Progenitor cell of endocrine pancreas (in vitro differentiated cells): Measurements from ENCODE around the gene RUNX1. TPM values are rescaled to one million over a fixed set of nuclear protein-coding genes. Genes with fewer than 3 reads are reported as not detected.
"Not testable (repeated sequence)": the region's sequence is repeated elsewhere in the genome, so short reads cannot be mapped to it uniquely, and the experiment has no call there.

ENCODE experiments used
- DNase-seq: peaks from one replicate; pipeline ENCODE4 v3.0.0; 2021; ENCODE audit warnings: low spot score; ENCODE audit not compliant: unreplicated experiment
- H3K27ac Mint-ChIP-seq: 2 replicates; pipeline ENCODE4 v1.8.0; 2021; ENCODE audit warnings: mild to moderate bottlenecking, moderate library complexity, mixed read lengths
- H3K27me3 Mint-ChIP-seq: 2 replicates; pipeline ENCODE4 v1.8.0; 2021; ENCODE audit warnings: mixed read lengths
- H3K36me3 Mint-ChIP-seq: 2 replicates; pipeline ENCODE4 v1.8.0; 2022; ENCODE audit warnings: mixed read lengths; ENCODE audit not compliant: insufficient read depth
- H3K4me1 Mint-ChIP-seq: 2 replicates; pipeline ENCODE4 v1.8.0; 2021; ENCODE audit warnings: low read depth, mixed read lengths
- H3K4me3 Mint-ChIP-seq: 2 replicates; pipeline ENCODE4 v1.8.0; 2021; ENCODE audit warnings: low read depth, mild to moderate bottlenecking, moderate library complexity, mixed read lengths
- H3K9me3 Mint-ChIP-seq: 2 replicates; pipeline ENCODE4 v1.8.0; 2021; ENCODE audit warnings: low read depth, mixed read lengths
- total RNA-seq: library from RNA; stranded (reverse); gene quantifications from 2 replicates; pipeline ENCODE4 v1.2.1, GENCODE V29; 2021
- TF ChIP-seq, protein P1 (sequence below): fragments of 200-600 bp; sonication (generic); IDR thresholded peaks from one replicate; pipeline ENCODE4 v1.5.0; 2021; ENCODE audit warnings: antibody characterized with exemption, mild to moderate bottlenecking; ENCODE audit not compliant: unreplicated experiment

Gene RUNX1
- total RNA-seq, 1 donor from 2014 or later, result 7.1 TPM

DNA sequence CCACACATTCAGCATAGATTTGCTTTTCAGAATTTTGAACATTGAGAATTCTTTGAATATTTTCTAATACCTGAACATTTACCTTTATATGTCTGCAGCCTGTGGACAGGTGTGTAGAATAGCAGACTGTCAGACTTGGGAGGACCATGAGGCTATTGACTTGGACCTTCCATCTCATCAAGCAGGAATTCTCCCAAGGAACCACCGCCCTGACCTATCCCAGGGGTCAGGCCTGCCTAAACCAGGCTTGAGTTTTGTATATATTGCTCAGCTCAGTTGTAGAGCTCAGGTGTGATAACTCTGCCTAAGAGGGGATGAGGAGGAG is 53.2 kb downstream of the RUNX1 start:
- no peak overlapping the region for H3K27ac Mint-ChIP-seq
- no peak overlapping the region for H3K4me3 Mint-ChIP-seq

DNA sequence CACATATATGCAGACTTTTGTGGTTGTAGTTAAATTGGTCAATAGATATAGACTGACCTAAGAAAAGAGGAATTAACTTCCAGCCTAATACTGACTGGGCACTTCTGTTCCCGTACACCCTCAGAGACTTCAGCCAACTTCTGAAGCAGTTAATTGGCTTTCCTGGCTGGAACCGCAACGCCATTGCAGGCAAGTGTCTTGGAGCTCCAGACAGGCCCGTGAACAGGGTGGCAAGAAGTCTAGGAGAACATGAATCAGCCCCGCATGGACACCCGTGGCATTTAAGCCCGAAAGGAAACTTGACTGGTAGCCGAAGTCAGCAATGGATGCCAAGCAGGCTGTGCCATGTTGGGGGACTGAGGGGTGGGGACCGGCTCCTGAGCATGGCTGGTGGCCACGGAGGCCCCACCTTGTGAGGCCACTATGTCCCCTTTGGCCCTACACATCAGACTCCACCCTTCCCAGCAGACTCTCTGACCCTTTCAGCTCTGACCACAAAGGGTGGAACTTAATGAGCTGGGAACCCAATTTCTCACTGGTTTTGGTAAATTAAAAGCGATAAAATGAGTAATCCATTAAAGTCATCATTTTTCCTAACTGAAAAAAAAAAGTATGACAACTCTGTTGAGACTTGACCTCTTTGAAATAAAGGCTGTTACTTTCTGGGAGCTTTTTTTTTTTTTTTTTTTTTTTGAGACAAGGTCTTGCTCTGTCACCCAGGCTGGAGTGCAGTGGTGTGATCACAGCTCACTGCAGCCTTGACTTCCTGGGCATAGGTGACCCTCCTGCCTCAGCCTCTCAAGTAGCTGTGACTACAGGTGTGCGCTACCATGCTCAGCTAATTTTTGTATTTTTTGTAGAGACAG is 54.1 kb downstream of the RUNX1 start:
- H3K9me3 Mint-ChIP-seq, result peaks cover 2% of the 10 kb centered on the region
- TF ChIP-seq, protein P1, sequence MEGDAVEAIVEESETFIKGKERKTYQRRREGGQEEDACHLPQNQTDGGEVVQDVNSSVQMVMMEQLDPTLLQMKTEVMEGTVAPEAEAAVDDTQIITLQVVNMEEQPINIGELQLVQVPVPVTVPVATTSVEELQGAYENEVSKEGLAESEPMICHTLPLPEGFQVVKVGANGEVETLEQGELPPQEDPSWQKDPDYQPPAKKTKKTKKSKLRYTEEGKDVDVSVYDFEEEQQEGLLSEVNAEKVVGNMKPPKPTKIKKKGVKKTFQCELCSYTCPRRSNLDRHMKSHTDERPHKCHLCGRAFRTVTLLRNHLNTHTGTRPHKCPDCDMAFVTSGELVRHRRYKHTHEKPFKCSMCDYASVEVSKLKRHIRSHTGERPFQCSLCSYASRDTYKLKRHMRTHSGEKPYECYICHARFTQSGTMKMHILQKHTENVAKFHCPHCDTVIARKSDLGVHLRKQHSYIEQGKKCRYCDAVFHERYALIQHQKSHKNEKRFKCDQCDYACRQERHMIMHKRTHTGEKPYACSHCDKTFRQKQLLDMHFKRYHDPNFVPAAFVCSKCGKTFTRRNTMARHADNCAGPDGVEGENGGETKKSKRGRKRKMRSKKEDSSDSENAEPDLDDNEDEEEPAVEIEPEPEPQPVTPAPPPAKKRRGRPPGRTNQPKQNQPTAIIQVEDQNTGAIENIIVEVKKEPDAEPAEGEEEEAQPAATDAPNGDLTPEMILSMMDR, result no peak
- no peaks in the 10 kb centered on the region for H3K36me3 Mint-ChIP-seq
- no peak for DNase-seq
- H3K4me3 Mint-ChIP-seq, result no peak overlapping the region
- H3K27ac Mint-ChIP-seq, result no peak overlapping the region
- peaks cover 6% of the 10 kb centered on the region for H3K4me1 Mint-ChIP-seq
- H3K27me3 Mint-ChIP-seq, result peaks cover 9% of the 10 kb centered on the region

More for the DNA sequence above, 53.2 kb downstream of the RUNX1 start:
- Mint-ChIP-seq H3K27me3 (peaks cover 6% of the 10 kb centered on the region), H3K36me3 (no peaks in the 10 kb centered on the region), H3K9me3 (peaks cover 5% of the 10 kb centered on the region), H3K4me1 (peaks cover 6% of the 10 kb centered on the region)
- TF ChIP-seq, protein P1, result no peak
- no peak for DNase-seq

DNA sequence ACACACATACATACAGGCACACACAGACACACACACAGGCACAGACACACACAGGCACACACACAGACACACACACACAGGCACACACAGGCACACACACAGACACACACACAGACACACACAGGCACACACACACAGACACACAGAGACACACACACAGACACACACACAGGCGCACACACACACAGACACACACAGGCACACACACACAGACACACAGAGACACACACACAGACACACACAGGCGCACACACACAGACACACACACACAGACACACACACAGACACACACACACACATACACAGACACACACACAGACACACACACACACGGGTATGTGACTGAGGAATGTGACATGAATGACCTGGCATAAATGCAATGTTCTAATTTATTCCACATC is 55.6 kb downstream of the RUNX1 start:
- H3K36me3 Mint-ChIP-seq, H3K27ac Mint-ChIP-seq, H3K9me3 Mint-ChIP-seq, H3K4me1 Mint-ChIP-seq, H3K4me3 Mint-ChIP-seq, DNase-seq: not testable (repeated sequence)
- peaks cover 21% of the 10 kb centered on the region for H3K27me3 Mint-ChIP-seq

DNA sequence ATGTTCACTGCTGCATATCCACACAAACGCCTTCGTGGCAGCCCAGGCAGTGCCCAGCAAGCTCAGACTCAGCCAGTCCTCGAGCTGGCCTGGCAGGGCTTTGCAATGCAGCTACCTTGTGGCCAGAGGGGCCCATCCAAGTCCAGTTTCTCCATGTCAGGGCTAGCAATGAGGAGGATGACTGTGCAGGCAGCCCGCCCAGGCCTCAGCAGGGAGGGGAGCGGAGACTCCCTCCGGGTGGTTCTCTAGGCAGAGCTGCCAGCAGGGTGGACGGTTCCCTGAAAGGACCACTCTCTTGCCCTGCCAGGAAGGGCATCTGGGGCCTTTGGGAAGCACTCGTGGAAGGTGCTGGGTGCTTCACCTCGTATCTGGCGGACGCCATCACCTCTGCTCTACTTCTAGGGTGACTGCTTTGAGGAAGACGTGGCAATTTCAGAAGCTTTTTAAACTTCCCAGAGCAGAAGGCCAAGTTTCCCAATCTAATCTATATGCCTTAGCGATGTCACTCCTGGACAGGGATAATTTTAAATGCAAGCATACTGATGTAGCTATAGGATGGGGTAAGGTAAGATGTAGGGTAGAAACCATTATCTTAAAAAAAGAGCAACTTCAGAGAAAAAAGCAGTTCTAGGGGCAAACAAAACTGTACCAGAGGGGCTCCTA is 56.2 kb downstream of the RUNX1 start:
- Mint-ChIP-seq H3K9me3 (no peaks in the 10 kb centered on the region), H3K36me3 (no peaks in the 10 kb centered on the region), H3K27me3 (peaks cover 26% of the 10 kb centered on the region), H3K4me1 (peaks cover 6% of the 10 kb centered on the region), H3K27ac (no peak overlapping the region), H3K4me3 (no peak overlapping the region)
- TF ChIP-seq, protein P1, result no peak
- no peak for DNase-seq

DNA sequence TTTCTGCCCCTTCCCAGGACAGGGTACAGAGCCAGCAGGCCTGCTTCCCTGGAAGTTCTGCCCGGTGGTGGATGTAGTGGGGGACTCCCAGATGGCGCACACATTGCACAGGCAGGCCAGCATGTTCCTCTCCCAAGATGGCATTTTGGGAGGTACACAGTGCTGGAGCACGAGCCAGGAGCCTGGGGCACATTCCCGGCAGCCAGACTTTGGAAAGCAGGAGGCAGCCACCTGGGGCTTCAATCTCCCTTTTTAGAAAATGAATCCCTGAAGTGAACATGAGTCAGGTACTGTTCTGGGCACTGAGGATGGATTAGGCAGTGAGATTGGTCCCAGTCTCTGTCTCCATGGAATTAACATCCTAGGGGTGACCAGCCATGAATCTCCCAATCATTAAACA is 56.9 kb downstream of the RUNX1 start:
- Mint-ChIP-seq H3K27me3 (peaks cover 32% of the 10 kb centered on the region), H3K4me1 (peaks cover 9% of the 10 kb centered on the region), H3K4me3 (no peak overlapping the region), H3K36me3 (no peaks in the 10 kb centered on the region), H3K27ac (no peak overlapping the region), H3K9me3 (no peaks in the 10 kb centered on the region)
- TF ChIP-seq, protein P1, result no peak
- DNase-seq, result no peak
